Liver (tissue), 9 donors: ENCODE results near the gene TLE5. TPM values are rescaled to one million over a fixed set of nuclear protein-coding genes. Genes with fewer than 3 reads are reported as not detected.

Source experiments
- DNase-seq: peaks from one replicate; pipeline ENCODE4 v3.0.0-alpha.2; 2017; ENCODE audit warnings: low spot score
- H3K27ac ChIP-seq, 2 donors: one replicate each; pipeline ENCODE4 v1.7.0; 2013; ENCODE audit warnings: inconsistent platforms in 2 of 2, low read length in 2 of 2, control low read depth in 1 of 2, low read depth in 1 of 2, mild to moderate bottlenecking in 1 of 2
- H3K27me3 ChIP-seq, 4 donors: one replicate each; pipeline versions ENCODE4 v1.6.1 to v1.7.0; 2013; ENCODE audit warnings: low read length in 3 of 4, inconsistent platforms in 1 of 4, mild to moderate bottlenecking in 1 of 4, moderate library complexity in 1 of 4; ENCODE audit not compliant: control insufficient read depth in 4 of 4, insufficient read depth in 4 of 4
- H3K36me3 ChIP-seq, 4 donors: one replicate each; pipeline versions ENCODE4 v1.6.1 to v1.7.0; 2013; ENCODE audit warnings: low read length in 3 of 4, mild to moderate bottlenecking in 3 of 4, low read depth in 1 of 4, moderate library complexity in 1 of 4; ENCODE audit not compliant: control insufficient read depth in 4 of 4, insufficient read depth in 3 of 4
- H3K4me1 ChIP-seq, 4 donors: one replicate each; pipeline versions ENCODE4 v1.6.1 to v1.7.0; 2013; ENCODE audit warnings: low read length in 3 of 4, mild to moderate bottlenecking in 3 of 4, moderate library complexity in 1 of 4; ENCODE audit not compliant: control insufficient read depth in 4 of 4, insufficient read depth in 4 of 4
- H3K4me3 ChIP-seq, 3 donors: one replicate each; pipeline versions ENCODE4 v1.6.1 to v1.7.0; 2013; ENCODE audit warnings: low read length in 3 of 3, control low read depth in 1 of 3, low read depth in 1 of 3, mild to moderate bottlenecking in 1 of 3
- H3K9ac ChIP-seq, 2 donors: one replicate each; pipeline ENCODE4 v1.7.0; 2013; ENCODE audit warnings: low read length in 2 of 2, mild to moderate bottlenecking in 2 of 2, moderate library complexity in 2 of 2, control low read depth in 1 of 2, low read depth in 1 of 2
- H3K9me3 ChIP-seq, 4 donors: one replicate each; pipeline versions ENCODE4 v1.6.1 to v1.7.0; 2013; ENCODE audit warnings: low read length in 3 of 4; ENCODE audit not compliant: control insufficient read depth in 4 of 4
- ATF3 ChIP-seq: IDR thresholded peaks from 2 replicates; pipeline ENCODE4 v1.6.1; 2016; ENCODE audit warnings: antibody characterized with exemption
- CTCF ChIP-seq: fragments of 150-350 bp; IDR thresholded peaks from 2 replicates; pipeline ENCODE4 v1.5.1; 2017; ENCODE audit warnings: improper control_type of control experiment, low read depth, low read length; ENCODE audit not compliant: missing input control
- EGR1 ChIP-seq, 2 donors: IDR thresholded peaks; 2 replicates each; pipeline ENCODE4 v1.6.1; 2016 to 2018; ENCODE audit warnings: antibody characterized with exemption in 2 of 2, low read depth in 2 of 2
- FOXA1 ChIP-seq: IDR thresholded peaks from 2 replicates; pipeline ENCODE4 v1.6.1; 2016; ENCODE audit warnings: antibody characterized with exemption
- FOXA2 ChIP-seq: IDR thresholded peaks from 2 replicates; pipeline ENCODE4 v1.6.1; 2016; ENCODE audit warnings: antibody characterized with exemption
- HNF4A ChIP-seq, 2 donors: conservative IDR thresholded peaks; 2 replicates each; pipeline ENCODE4 v1.6.1; 2016; ENCODE audit warnings: antibody characterized with exemption in 2 of 2, mild to moderate bottlenecking in 2 of 2
- JUND ChIP-seq, 2 donors: IDR thresholded peaks; 2 replicates each; pipeline ENCODE4 v1.6.1; 2016; ENCODE audit warnings: antibody characterized with exemption in 2 of 2
- NR2F2 ChIP-seq: IDR thresholded peaks from 2 replicates; pipeline ENCODE4 v1.6.1; 2016; ENCODE audit warnings: antibody characterized with exemption
- RAD21 ChIP-seq, 2 donors: IDR thresholded peaks; 2 replicates each; pipeline ENCODE4 v1.6.1; 2016; ENCODE audit warnings: antibody characterized with exemption in 2 of 2, mild to moderate bottlenecking in 2 of 2
- RXRA ChIP-seq, 2 donors: IDR thresholded peaks; 2 replicates each; pipeline ENCODE4 v1.6.1; 2017 to 2018; ENCODE audit warnings: antibody characterized with exemption in 2 of 2, mild to moderate bottlenecking in 1 of 2
- SP1 ChIP-seq: IDR thresholded peaks from 2 replicates; pipeline ENCODE4 v1.6.1; 2018; ENCODE audit warnings: antibody characterized with exemption, mild to moderate bottlenecking
- TAF1 ChIP-seq: conservative IDR thresholded peaks from 2 replicates; pipeline ENCODE4 v1.6.1; 2016; ENCODE audit warnings: antibody characterized with exemption, mild to moderate bottlenecking
- YY1 ChIP-seq: IDR thresholded peaks from 2 replicates; pipeline ENCODE4 v1.6.1; 2016; ENCODE audit warnings: antibody characterized with exemption, mild to moderate bottlenecking
- WGBS: extraction: QIAGEN DNeasy Blood & Tissue Kit; methylation state at CpG from one replicate; pipeline ENCODE4 v1.1.7; 2013; 5-methylcytosine and 5-hydroxymethylcytosine counted together
- polyA plus RNA-seq, 2 donors: library from polyadenylated mRNA; stranded (reverse) in 1 of 2; unstranded in 1 of 2; fragments of 200-250 nt in 1 of 2; fragments of >200 nt in 1 of 2; fragmentation: Nextera tagmentation in 1 of 2; extraction: Ambion mirVana in 1 of 2; gene quantifications; one replicate each; pipeline versions ENCODE4 v1.2.1 to v1.2.3, GENCODE V29; 2013 to 2015
- total RNA-seq, 2 donors: library from RNA; depleted of rRNA; stranded (reverse); fragments of >200 nt; gene quantifications; one replicate each; pipeline ENCODE4 v1.2.3, GENCODE V29; 2014
- TF ChIP-seq, protein P1 (sequence below): IDR thresholded peaks from 2 replicates; pipeline ENCODE4 v1.6.1; 2016; ENCODE audit warnings: antibody characterized with exemption
- TF ChIP-seq, protein P2 (sequence below): IDR thresholded peaks from 2 replicates; pipeline ENCODE4 v1.6.1; 2016; ENCODE audit warnings: antibody characterized with exemption, mild to moderate bottlenecking
- TF ChIP-seq, protein P3 (sequence below): IDR thresholded peaks from 2 replicates; pipeline ENCODE4 v1.6.1; 2016; ENCODE audit warnings: antibody characterized with exemption
- donor health status: healthy.
- donor health status: healthy.
- donor health status: healthy.
- donor health status: healthy.
- donor health status: healthy.

TLE5 gene
- total and polyA plus RNA-seq, 4 donors = 47.2 to 166 (median 54.9) TPM

- Histone ChIP-seq H3K27ac (no peak overlapping the region), H3K4me1 (no peaks in the 10 kb centered on the region), H3K27me3 (no peaks in the 10 kb centered on the region), H3K4me3 (no peak overlapping the region), H3K36me3 (peaks cover 0 to 13% (median under 1%) of the 10 kb centered on the region in 4 donors), H3K9me3 (no peaks in the 10 kb centered on the region), H3K9ac (no peak overlapping the region)
- TF ChIP-seq JUND (IDR thresholded peaks at IDR 0.05) (no peak), TAF1 (no peak), HNF4A (conservative IDR thresholded peaks at IDR 0.05) (no peak), YY1 (no peak), SP1 (no peak), CTCF (no peak), ATF3 (no peak), EGR1 (IDR thresholded peaks at IDR 0.05; ENCODE audit: low read depth in 2 of 2) (no peak), RXRA (IDR thresholded peaks at IDR 0.05) (no peak), NR2F2 (no peak), FOXA2 (no peak), RAD21 (IDR thresholded peaks at IDR 0.05) (no peak), FOXA1 (no peak)
- TF ChIP-seq, protein P1, sequence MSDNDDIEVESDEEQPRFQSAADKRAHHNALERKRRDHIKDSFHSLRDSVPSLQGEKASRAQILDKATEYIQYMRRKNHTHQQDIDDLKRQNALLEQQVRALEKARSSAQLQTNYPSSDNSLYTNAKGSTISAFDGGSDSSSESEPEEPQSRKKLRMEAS = no peak
- TF ChIP-seq, protein P2, sequence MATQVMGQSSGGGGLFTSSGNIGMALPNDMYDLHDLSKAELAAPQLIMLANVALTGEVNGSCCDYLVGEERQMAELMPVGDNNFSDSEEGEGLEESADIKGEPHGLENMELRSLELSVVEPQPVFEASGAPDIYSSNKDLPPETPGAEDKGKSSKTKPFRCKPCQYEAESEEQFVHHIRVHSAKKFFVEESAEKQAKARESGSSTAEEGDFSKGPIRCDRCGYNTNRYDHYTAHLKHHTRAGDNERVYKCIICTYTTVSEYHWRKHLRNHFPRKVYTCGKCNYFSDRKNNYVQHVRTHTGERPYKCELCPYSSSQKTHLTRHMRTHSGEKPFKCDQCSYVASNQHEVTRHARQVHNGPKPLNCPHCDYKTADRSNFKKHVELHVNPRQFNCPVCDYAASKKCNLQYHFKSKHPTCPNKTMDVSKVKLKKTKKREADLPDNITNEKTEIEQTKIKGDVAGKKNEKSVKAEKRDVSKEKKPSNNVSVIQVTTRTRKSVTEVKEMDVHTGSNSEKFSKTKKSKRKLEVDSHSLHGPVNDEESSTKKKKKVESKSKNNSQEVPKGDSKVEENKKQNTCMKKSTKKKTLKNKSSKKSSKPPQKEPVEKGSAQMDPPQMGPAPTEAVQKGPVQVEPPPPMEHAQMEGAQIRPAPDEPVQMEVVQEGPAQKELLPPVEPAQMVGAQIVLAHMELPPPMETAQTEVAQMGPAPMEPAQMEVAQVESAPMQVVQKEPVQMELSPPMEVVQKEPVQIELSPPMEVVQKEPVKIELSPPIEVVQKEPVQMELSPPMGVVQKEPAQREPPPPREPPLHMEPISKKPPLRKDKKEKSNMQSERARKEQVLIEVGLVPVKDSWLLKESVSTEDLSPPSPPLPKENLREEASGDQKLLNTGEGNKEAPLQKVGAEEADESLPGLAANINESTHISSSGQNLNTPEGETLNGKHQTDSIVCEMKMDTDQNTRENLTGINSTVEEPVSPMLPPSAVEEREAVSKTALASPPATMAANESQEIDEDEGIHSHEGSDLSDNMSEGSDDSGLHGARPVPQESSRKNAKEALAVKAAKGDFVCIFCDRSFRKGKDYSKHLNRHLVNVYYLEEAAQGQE = no peak
- TF ChIP-seq, protein P3, sequence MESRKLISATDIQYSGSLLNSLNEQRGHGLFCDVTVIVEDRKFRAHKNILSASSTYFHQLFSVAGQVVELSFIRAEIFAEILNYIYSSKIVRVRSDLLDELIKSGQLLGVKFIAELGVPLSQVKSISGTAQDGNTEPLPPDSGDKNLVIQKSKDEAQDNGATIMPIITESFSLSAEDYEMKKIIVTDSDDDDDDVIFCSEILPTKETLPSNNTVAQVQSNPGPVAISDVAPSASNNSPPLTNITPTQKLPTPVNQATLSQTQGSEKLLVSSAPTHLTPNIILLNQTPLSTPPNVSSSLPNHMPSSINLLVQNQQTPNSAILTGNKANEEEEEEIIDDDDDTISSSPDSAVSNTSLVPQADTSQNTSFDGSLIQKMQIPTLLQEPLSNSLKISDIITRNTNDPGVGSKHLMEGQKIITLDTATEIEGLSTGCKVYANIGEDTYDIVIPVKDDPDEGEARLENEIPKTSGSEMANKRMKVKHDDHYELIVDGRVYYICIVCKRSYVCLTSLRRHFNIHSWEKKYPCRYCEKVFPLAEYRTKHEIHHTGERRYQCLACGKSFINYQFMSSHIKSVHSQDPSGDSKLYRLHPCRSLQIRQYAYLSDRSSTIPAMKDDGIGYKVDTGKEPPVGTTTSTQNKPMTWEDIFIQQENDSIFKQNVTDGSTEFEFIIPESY = no peak
- DNase-seq = no peak
- 96% methylated on average over 8 of the region's 8 CpGs for WGBS
Observed at GRCh38 chr19:3014135-3014534, 48.2 kb downstream of the TLE5 start.

DNA sequence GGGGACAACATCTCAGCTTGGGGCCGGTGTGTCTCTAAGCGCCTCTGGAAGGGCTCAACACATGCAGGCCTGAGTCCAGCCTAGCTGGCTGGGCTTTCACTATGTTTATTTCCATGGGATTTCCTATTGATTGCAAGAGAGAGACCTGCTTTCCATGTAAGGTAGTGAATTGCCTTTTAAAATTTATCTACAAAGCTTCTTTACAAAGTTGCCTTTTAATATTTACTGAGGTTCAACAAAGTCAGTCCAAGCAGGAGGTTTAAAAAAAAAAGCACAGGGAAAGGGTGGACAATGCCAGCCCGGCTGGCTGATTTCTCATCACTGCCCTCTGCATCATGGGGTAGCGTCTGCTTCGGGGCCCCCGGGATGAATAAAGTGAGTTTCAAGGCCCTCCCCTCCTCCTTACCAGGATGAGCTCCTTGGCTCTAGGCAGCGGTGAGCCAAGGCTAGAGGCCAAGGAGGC, 49.0 kb downstream of the TLE5 start:
- no peaks in the 10 kb centered on the region for H3K4me1 ChIP-seq
- no peak for TF ChIP-seq SP1
- TF ChIP-seq FOXA1 = no peak
- no peak for TF ChIP-seq HNF4A (conservative IDR thresholded peaks at IDR 0.05)
- TF ChIP-seq, protein P1 = no peak
- no peak for TF ChIP-seq RXRA (IDR thresholded peaks at IDR 0.05)
- H3K9ac ChIP-seq = no peak overlapping the region
- H3K36me3 ChIP-seq = peaks cover 0 to 18% (median 2%) of the 10 kb centered on the region in 4 donors
- DNase-seq = no peak
- no peaks in the 10 kb centered on the region for H3K27me3 ChIP-seq
- H3K27ac ChIP-seq = no peak overlapping the region
- WGBS = 84% methylated on average over 7 of the region's 7 CpGs
- H3K4me3 ChIP-seq = no peak overlapping the region
- H3K9me3 ChIP-seq = no peaks in the 10 kb centered on the region
